Fibroblast of skin of back (primary cell): ENCODE results near the gene ADGB.
"Not testable (repeated sequence)": the region's sequence is repeated elsewhere in the genome, so short reads cannot be mapped to it uniquely, and the experiment has no call there.

ENCODE experiments used
- DNase-seq: peaks from one replicate; pipeline ENCODE4 v3.0.0-alpha.2; 2013

ADGB gene

GRCh38 chr6:146827216-146827928, 228.6 kb downstream of the ADGB start:
- DNase-seq: no peak

GRCh38 chr6:146829792-146830565, 231.2 kb downstream of the ADGB start:
- DNase-seq: no peak

GRCh38 chr6:146833157-146833556, 234.4 kb downstream of the ADGB start:
- no peak for DNase-seq

GRCh38 chr6:146840216-146840615, 241.4 kb downstream of the ADGB start:
- DNase-seq: no peak

- DNase-seq: no peak
These were observed 241.9 kb downstream of the ADGB start for GRCh38 chr6:146840641-146841040.

- peak; percentile 42 for DNase-seq
These were observed 248.7 kb downstream of the ADGB start for GRCh38 chr6:146847426-146847825.

- DNase-seq: peak; percentile 89
These were observed 251.6 kb downstream of the ADGB start for GRCh38 chr6:146850238-146850896.

GRCh38 chr6:146850981-146851380, 252.2 kb downstream of the ADGB start:
- peak; percentile 8 for DNase-seq

GRCh38 chr6:146851837-146852236, 253.1 kb downstream of the ADGB start:
- peak; percentile 89 for DNase-seq

- not testable (repeated sequence) for DNase-seq
These were observed 255.9 kb downstream of the ADGB start for GRCh38 chr6:146854521-146855255.

- no peak for DNase-seq
These were observed 257.1 kb downstream of the ADGB start for GRCh38 chr6:146855889-146856288.

- no peak for DNase-seq
These were observed 257.5 kb downstream of the ADGB start for GRCh38 chr6:146856296-146856695.

GRCh38 chr6:146857180-146857979, 258.6 kb downstream of the ADGB start:
- DNase-seq: peak; percentile 81

GRCh38 chr6:146857980-146858347, 259.2 kb downstream of the ADGB start:
- peak; percentile 32 for DNase-seq

GRCh38 chr6:146859206-146859605, 260.4 kb downstream of the ADGB start:
- no peak for DNase-seq

- DNase-seq: no peak
These were observed 261.2 kb downstream of the ADGB start for GRCh38 chr6:146859795-146860495.

GRCh38 chr6:146860583-146860982, 261.8 kb downstream of the ADGB start:
- DNase-seq: no peak

GRCh38 chr6:146861029-146861563, 262.3 kb downstream of the ADGB start:
- no peak for DNase-seq

- DNase-seq: no peak
These were observed 262.9 kb downstream of the ADGB start for GRCh38 chr6:146861716-146862115.

- no peak for DNase-seq
These were observed 263.7 kb downstream of the ADGB start for GRCh38 chr6:146862508-146862919.

- DNase-seq: no peak
These were observed 265.5 kb downstream of the ADGB start for GRCh38 chr6:146864300-146864699.
